A549 (cell line): ENCODE results near the gene PARD3B. TPM values are rescaled to one million over a fixed set of nuclear protein-coding genes. Genes with fewer than 3 reads are reported as not detected.

Source experiments
- ATAC-seq, 2 experiments: fragments of 200-7000 bp in 1 of 2; fragments of >200 bp in 1 of 2; cut with Nextera tagmentation in 1 of 2; cut with Tn5 transposase in 1 of 2; 3 replicates each; pipeline versions ENCODE4 v1.8.0 to v1.9.1; 2018 to 2020; ENCODE audit warnings: mild to moderate bottlenecking in 1 of 2, moderate library complexity in 1 of 2
- CTCF ChIA-PET: fragments of 300-600 bp; sonication (Branson Sonifier 250); formaldehyde crosslinking; extraction: SDS; loops from one replicate; lab custom pipeline; 2021; ENCODE audit warnings: antibody characterized with exemption, inconsistent platforms; lab: Yijun Ruan, JAX
- POLR2A ChIA-PET: fragments of 350-600 bp; formaldehyde crosslinking; extraction: SDS; loops from one replicate; lab custom pipeline; 2021; ENCODE audit warnings: antibody characterized with exemption, inconsistent platforms; lab: Yijun Ruan, JAX
- DNase-seq, 2 experiments: peaks; one replicate each; pipeline versions ENCODE4 v3.0.0 to v3.0.0-alpha.2; 2011 to 2016; ENCODE audit warnings: low read depth in 1 of 2, low spot score in 1 of 2
- FAIRE-seq: peaks from 2 replicates; lab custom pipeline; 2011; peaks lifted over from hg19 to GRCh38; lab: Jason Lieb, UNC
- H3K27ac ChIP-seq, 2 experiments: fragments of >200 bp; sonication (Bioruptor Twin); formaldehyde crosslinking; 3 replicates each; pipeline ENCODE4 v1.5.1; 2016 to 2017
- H3K4me1 ChIP-seq: fragments of >200 bp; sonication (Bioruptor Twin); formaldehyde crosslinking; 3 replicates; pipeline ENCODE4 v1.6.1; 2016
- H3K4me2 ChIP-seq: fragments of >200 bp; sonication (Bioruptor Twin); formaldehyde crosslinking; 3 replicates; pipeline ENCODE4 v1.6.1; 2016
- H3K4me3 ChIP-seq: fragments of >200 bp; sonication (Bioruptor Twin); formaldehyde crosslinking; 3 replicates; pipeline ENCODE4 v1.5.1; 2016
- H3K9me3 ChIP-seq: fragments of >200 bp; sonication (Bioruptor Twin); formaldehyde crosslinking; 3 replicates; pipeline ENCODE4 v1.6.1; 2016
- BCL3 ChIP-seq: fragments of >200 bp; sonication (Bioruptor Twin); formaldehyde crosslinking; IDR thresholded peaks from 3 replicates; pipeline ENCODE4 v1.6.1; 2016
- CHD2 ChIP-seq: fragments of 150-350 bp; IDR thresholded peaks from 2 replicates; pipeline ENCODE4 v1.6.1; 2014; ENCODE audit warnings: low read length; ENCODE audit not compliant: partially characterized antibody
- EHMT2 ChIP-seq: fragments of 200-600 bp; sonication (generic); IDR thresholded peaks from 2 replicates; pipeline ENCODE4 v1.6.1; 2016; ENCODE audit warnings: antibody characterized with exemption, low read depth, mild to moderate bottlenecking, moderate library complexity
- ESRRA ChIP-seq: fragments of 150-350 bp; IDR thresholded peaks from 2 replicates; pipeline ENCODE4 v1.6.1; 2014; ENCODE audit warnings: mild to moderate bottlenecking, low read length, borderline replicate concordance
- FOSL2 ChIP-seq, 2 experiments: fragments of 450-650 bp in 1 of 2; fragments of >200 bp in 1 of 2; sonication (Bioruptor Twin) in 1 of 2; formaldehyde crosslinking; IDR thresholded peaks; 2 replicates each; pipeline versions ENCODE4 v1.5.0 to v1.6.1; 2016 to 2020; ENCODE audit warnings: mild to moderate bottlenecking in 1 of 2, moderate library complexity in 1 of 2
- HDAC2 ChIP-seq: fragments of 200-600 bp; sonication (generic); IDR thresholded peaks from 2 replicates; pipeline ENCODE4 v1.6.1; 2016
- HOXA7 ChIP-seq: fragments of 250-450 bp; sonication (Bioruptor Pico); IDR thresholded peaks from 2 replicates; pipeline ENCODE4 v1.5.0; 2020; ENCODE audit warnings: mild to moderate bottlenecking, moderate library complexity
- HOXB13 ChIP-seq: fragments of 250-450 bp; sonication (Bioruptor Pico); IDR thresholded peaks from 2 replicates; pipeline ENCODE4 v1.5.0; 2020; ENCODE audit warnings: low read depth, mild to moderate bottlenecking, moderate library complexity
- JUN ChIP-seq, 2 experiments: fragments of >200 bp; sonication (Bioruptor Twin); formaldehyde crosslinking; IDR thresholded peaks; 2 replicates in 1 of 2; 3 replicates in 1 of 2; pipeline ENCODE4 v1.6.1; 2016 to 2017
- KDM1A ChIP-seq: fragments of 200-600 bp; sonication (generic); IDR thresholded peaks from 2 replicates; pipeline ENCODE4 v1.6.1; 2016; ENCODE audit warnings: low read depth, mild to moderate bottlenecking
- NPAS2 ChIP-seq: fragments of 250-450 bp; sonication (Bioruptor Pico); IDR thresholded peaks from 2 replicates; pipeline ENCODE4 v1.8.0; 2022; ENCODE audit warnings: mild to moderate bottlenecking, moderate library complexity, borderline replicate concordance
- PBX3 ChIP-seq: IDR thresholded peaks from 2 replicates; pipeline ENCODE4 v1.6.1; 2012
- POLR2A ChIP-seq: IDR thresholded peaks from 2 replicates; pipeline ENCODE4 v1.6.1; 2012; ENCODE audit warnings: mild to moderate bottlenecking, low read length
- POLR2AphosphoS2 ChIP-seq: conservative IDR thresholded peaks from 2 replicates; pipeline ENCODE4 v1.6.1; 2012; ENCODE audit warnings: low read length, improper control_type of control experiment, inconsistent platforms
- RAD21 ChIP-seq, 2 experiments: fragments of >200 bp in 1 of 2; sonication (Bioruptor Twin) in 1 of 2; formaldehyde crosslinking in 1 of 2; IDR thresholded peaks in 1 of 2; conservative IDR thresholded peaks in 1 of 2; 2 replicates in 1 of 2; 3 replicates in 1 of 2; pipeline ENCODE4 v1.6.1; 2012 to 2018; ENCODE audit warnings: inconsistent platforms in 1 of 2
- RARB ChIP-seq: fragments of 250-450 bp; sonication (Bioruptor Pico); IDR thresholded peaks from 2 replicates; pipeline ENCODE4 v1.8.0; 2021; ENCODE audit warnings: mild to moderate bottlenecking, moderate library complexity
- RCOR1 ChIP-seq: fragments of 150-350 bp; IDR thresholded peaks from 2 replicates; pipeline ENCODE4 v1.6.1; 2014; ENCODE audit warnings: antibody characterized with exemption, low read length, low read depth
- REST ChIP-seq: fragments of 200-600 bp; sonication (generic); IDR thresholded peaks from 2 replicates; pipeline ENCODE4 v1.6.1; 2016; ENCODE audit warnings: antibody characterized with exemption, mild to moderate bottlenecking, moderate library complexity
- SMC3 ChIP-seq: fragments of >200 bp; sonication (Bioruptor Twin); formaldehyde crosslinking; IDR thresholded peaks from 3 replicates; pipeline ENCODE4 v1.6.1; 2018; ENCODE audit warnings: inconsistent platforms
- ZFP36 ChIP-seq: fragments of 450-650 bp; IDR thresholded peaks from 2 replicates; pipeline ENCODE4 v1.6.1; 2014; ENCODE audit warnings: borderline replicate concordance; ENCODE audit not compliant: partially characterized antibody
- ZNF302 ChIP-seq: fragments of 250-450 bp; sonication (Bioruptor Pico); IDR thresholded peaks from 2 replicates; pipeline ENCODE4 v1.9.0; 2021; ENCODE audit warnings: inconsistent platforms, mild to moderate bottlenecking, moderate library complexity
- WGBS: methylation state at CpG from one replicate; pipeline ENCODE4 v1.1.6; 2017; ENCODE audit errors: missing lambda C conversion rate; 5-methylcytosine and 5-hydroxymethylcytosine counted together
- polyA plus RNA-seq, 4 experiments: library from polyadenylated mRNA; depleted of rRNA in 3 of 4; stranded (reverse); fragments of >200 nt; fragmentation: RNase III in 1 of 4; extraction: RNeasy Plus Mini Kit Qiagen cat#74134 plus additional on column Dnase treatment in 1 of 4; gene quantifications; 2 replicates in 3 of 4; 3 replicates in 1 of 4; pipeline ENCODE4 v1.2.3, GENCODE V29; 2011 to 2017
- TF ChIP-seq, protein P1 (sequence below): fragments of >200 bp; sonication (Bioruptor Twin); formaldehyde crosslinking; IDR thresholded peaks from 3 replicates; pipeline ENCODE4 v1.5.1; 2016
- TF ChIP-seq, protein P2 (sequence below): IDR thresholded peaks from 2 replicates; pipeline ENCODE4 v1.6.1; 2012
- TF ChIP-seq, protein P3 (sequence below): IDR thresholded peaks from 2 replicates; pipeline ENCODE4 v1.6.1; 2012; ENCODE audit warnings: low read depth, borderline replicate concordance

Gene PARD3B
- polyA plus RNA-seq, 2 of the 4 experiments (the other 2 are of a cell fraction): 1.2 to 2.4 TPM

GRCh38 chr2:204988836-204989235 lies 443.6 kb downstream of the PARD3B start:
- DNase-seq (no peak), ATAC-seq (no peak), FAIRE-seq (no peak)
- no peak overlapping the region for H3K4me2 ChIP-seq
- no peaks in the 10 kb centered on the region for H3K4me1 ChIP-seq
- TF ChIP-seq ZFP36: no peak
- TF ChIP-seq RAD21 (conservative IDR thresholded peaks at IDR 0.05 in 1 of 2, IDR thresholded peaks at IDR 0.05 in 1 of 2): no peak
- TF ChIP-seq HOXA7: no peak
- TF ChIP-seq, protein P1, sequence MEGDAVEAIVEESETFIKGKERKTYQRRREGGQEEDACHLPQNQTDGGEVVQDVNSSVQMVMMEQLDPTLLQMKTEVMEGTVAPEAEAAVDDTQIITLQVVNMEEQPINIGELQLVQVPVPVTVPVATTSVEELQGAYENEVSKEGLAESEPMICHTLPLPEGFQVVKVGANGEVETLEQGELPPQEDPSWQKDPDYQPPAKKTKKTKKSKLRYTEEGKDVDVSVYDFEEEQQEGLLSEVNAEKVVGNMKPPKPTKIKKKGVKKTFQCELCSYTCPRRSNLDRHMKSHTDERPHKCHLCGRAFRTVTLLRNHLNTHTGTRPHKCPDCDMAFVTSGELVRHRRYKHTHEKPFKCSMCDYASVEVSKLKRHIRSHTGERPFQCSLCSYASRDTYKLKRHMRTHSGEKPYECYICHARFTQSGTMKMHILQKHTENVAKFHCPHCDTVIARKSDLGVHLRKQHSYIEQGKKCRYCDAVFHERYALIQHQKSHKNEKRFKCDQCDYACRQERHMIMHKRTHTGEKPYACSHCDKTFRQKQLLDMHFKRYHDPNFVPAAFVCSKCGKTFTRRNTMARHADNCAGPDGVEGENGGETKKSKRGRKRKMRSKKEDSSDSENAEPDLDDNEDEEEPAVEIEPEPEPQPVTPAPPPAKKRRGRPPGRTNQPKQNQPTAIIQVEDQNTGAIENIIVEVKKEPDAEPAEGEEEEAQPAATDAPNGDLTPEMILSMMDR: no peak
- TF ChIP-seq, protein P2, sequence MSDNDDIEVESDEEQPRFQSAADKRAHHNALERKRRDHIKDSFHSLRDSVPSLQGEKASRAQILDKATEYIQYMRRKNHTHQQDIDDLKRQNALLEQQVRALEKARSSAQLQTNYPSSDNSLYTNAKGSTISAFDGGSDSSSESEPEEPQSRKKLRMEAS: no peak
- no peak for TF ChIP-seq NPAS2 (CRISPR knock-in tag)
- TF ChIP-seq SMC3: no peak
- TF ChIP-seq, protein P3, sequence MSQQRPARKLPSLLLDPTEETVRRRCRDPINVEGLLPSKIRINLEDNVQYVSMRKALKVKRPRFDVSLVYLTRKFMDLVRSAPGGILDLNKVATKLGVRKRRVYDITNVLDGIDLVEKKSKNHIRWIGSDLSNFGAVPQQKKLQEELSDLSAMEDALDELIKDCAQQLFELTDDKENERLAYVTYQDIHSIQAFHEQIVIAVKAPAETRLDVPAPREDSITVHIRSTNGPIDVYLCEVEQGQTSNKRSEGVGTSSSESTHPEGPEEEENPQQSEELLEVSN: no peak
- TF ChIP-seq HOXB13 (CRISPR knock-in tag): no peak
- TF ChIP-seq JUN (IDR thresholded peaks at IDR 0.05): no peak
- TF ChIP-seq RCOR1: no peak
- no peak for TF ChIP-seq REST
- no peak for TF ChIP-seq BCL3
- TF ChIP-seq HDAC2: no peak
- TF ChIP-seq RARB (CRISPR knock-in tag): no peak
- no peak for TF ChIP-seq POLR2AphosphoS2
- no peak overlapping the region for H3K27ac ChIP-seq
- no peak overlapping the region for H3K4me3 ChIP-seq
- H3K9me3 ChIP-seq: no peaks in the 10 kb centered on the region
- ChIA-PET POLR2A (no interaction called here), CTCF (no interaction called here)
- 21% methylated on average over 3 of the region's 3 CpGs for WGBS

- H3K27ac ChIP-seq: no peak overlapping the region
- FAIRE-seq: no peak
- CTCF ChIA-PET: no interaction called here
Measured at GRCh38 chr2:204989877-204990276, 444.6 kb downstream of the PARD3B start.

More at GRCh38 chr2:204989877-204990276, 444.6 kb downstream of the PARD3B start:
- POLR2A ChIA-PET: no interaction called here
- ATAC-seq: no peak
- no peaks in the 10 kb centered on the region for H3K9me3 ChIP-seq
- DNase-seq: no peak
- H3K4me3 ChIP-seq: no peak overlapping the region
- H3K4me2 ChIP-seq: no peak overlapping the region
- WGBS: 52% methylated on average over 1 of the region's 1 CpG
- TF ChIP-seq POLR2A: no peak
- TF ChIP-seq ZFP36: no peak
- TF ChIP-seq FOSL2 (IDR thresholded peaks at IDR 0.05): no peak
- no peak for TF ChIP-seq FOSL2 (CRISPR knock-in tag; IDR thresholded peaks at IDR 0.05)
- no peak for TF ChIP-seq EHMT2
- TF ChIP-seq ZNF302 (CRISPR knock-in tag): no peak
- no peak for TF ChIP-seq HDAC2
- no peak for TF ChIP-seq RAD21 (conservative IDR thresholded peaks at IDR 0.05 in 1 of 2, IDR thresholded peaks at IDR 0.05 in 1 of 2)
- no peak for TF ChIP-seq ESRRA
- TF ChIP-seq PBX3: no peak
- no peak for TF ChIP-seq KDM1A
- no peak for TF ChIP-seq CHD2
- no peaks in the 10 kb centered on the region for H3K4me1 ChIP-seq
